Effector memory CD8-positive, alpha-beta T cell (primary cell): ENCODE measurements around the gene CRYGN.

Experiments
- ATAC-seq: fragments of 150-1000 bp; cut with Tn5 transposase; replicated peaks from 2 replicates; pipeline ENCODE4 v1.10.0; 2021; ENCODE audit warnings: mild to moderate bottlenecking, moderate library complexity
- DNase-seq, 3 experiments: peaks; one replicate each; pipeline ENCODE4 v3.0.0; 2021
- H3K27ac Mint-ChIP-seq, 2 donors: one replicate each; pipeline ENCODE4 v1.8.0; 2022; ENCODE audit warnings: mild to moderate bottlenecking in 2 of 2, mixed read lengths in 2 of 2, moderate library complexity in 2 of 2
- H3K27me3 Mint-ChIP-seq, 2 donors: one replicate each; pipeline ENCODE4 v1.8.0; 2022; ENCODE audit warnings: mixed read lengths in 2 of 2
- H3K36me3 Mint-ChIP-seq: one replicate; pipeline ENCODE4 v1.8.0; 2022; ENCODE audit warnings: mild to moderate bottlenecking, moderate library complexity, mixed read lengths; ENCODE audit not compliant: insufficient read depth
- H3K4me1 Mint-ChIP-seq, 2 donors: one replicate each; pipeline ENCODE4 v1.8.0; 2022; ENCODE audit warnings: low read depth in 2 of 2, mixed read lengths in 2 of 2
- H3K4me3 Mint-ChIP-seq, 2 donors: one replicate each; pipeline ENCODE4 v1.8.0; 2022; ENCODE audit warnings: mild to moderate bottlenecking in 2 of 2, mixed read lengths in 2 of 2, moderate library complexity in 2 of 2
- H3K9me3 Mint-ChIP-seq, 2 donors: one replicate each; pipeline ENCODE4 v1.8.0; 2022; ENCODE audit warnings: mixed read lengths in 2 of 2

The CRYGN gene

DNA sequence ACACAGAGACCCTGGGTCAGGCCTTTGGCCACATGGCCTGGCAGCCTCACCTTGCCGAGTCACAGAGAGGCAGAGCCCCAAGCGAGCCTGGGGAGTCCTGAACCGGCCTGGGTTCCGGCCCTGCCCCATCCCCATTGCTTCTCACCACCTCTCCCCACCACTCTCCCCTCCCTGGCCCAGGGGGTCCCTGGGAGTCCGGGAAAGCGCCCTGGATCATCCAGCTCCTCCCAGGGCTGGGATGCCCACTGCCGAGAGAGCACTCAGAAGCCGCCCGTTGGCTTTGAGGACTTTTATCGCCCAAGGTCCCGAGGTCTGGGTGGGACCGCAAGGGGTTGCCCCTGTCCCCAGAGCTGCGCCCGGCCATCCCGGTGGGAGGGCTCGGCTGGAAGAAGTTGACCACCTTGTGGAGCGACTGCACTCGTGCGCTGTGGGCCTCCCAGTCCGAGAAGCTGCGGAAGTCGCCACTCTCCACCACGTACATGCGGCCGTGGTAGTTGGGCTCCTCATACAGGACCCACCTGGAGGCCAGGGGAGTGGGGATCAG, 8.1 kb downstream of the CRYGN start:
- no peak for ATAC-seq
- Mint-ChIP-seq H3K4me1 (peaks cover 25 to 42% of the 10 kb centered on the region in 2 donors), H3K27me3 (no peaks in the 10 kb centered on the region), H3K9me3 (no peaks in the 10 kb centered on the region), H3K27ac (no peak overlapping the region), H3K36me3 (peaks cover 7% of the 10 kb centered on the region), H3K4me3 (peak overlapping the region in 1 of 2 donors; percentile 46)
- DNase-seq: no peak

DNA sequence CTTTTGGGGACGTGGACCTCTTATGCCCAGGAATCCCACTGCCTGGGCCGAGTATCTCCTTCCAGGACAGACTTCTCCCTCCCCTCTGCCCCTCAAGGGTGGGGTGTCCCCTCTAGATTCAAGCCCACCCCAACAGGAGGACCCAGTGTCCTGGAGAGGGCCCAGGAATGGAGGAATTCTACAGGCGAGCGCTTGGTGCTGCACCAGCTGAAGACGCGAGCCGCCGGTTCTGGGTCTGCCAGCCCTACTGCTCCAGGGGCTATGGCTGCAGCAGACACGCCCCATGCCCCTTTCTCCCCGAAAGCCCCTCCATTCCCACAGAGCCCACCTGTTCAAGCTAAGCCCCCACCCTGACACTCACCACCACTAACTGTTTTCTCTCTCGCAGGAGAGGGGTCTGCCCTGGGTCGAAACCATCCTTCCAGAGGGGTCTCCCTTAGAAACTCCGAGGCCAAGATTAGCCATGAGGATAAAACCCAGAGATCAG, 8.6 kb downstream of the CRYGN start:
- H3K27ac Mint-ChIP-seq: no peak overlapping the region
- peak overlapping the region in 1 of 2 donors; percentile 46 for H3K4me3 Mint-ChIP-seq
- no peaks in the 10 kb centered on the region for H3K27me3 Mint-ChIP-seq
- ATAC-seq (no peak), DNase-seq (no peak)
- no peaks in the 10 kb centered on the region for H3K9me3 Mint-ChIP-seq
- H3K4me1 Mint-ChIP-seq: peaks cover 25 to 42% of the 10 kb centered on the region in 2 donors
- H3K36me3 Mint-ChIP-seq: peaks cover 7% of the 10 kb centered on the region

DNA sequence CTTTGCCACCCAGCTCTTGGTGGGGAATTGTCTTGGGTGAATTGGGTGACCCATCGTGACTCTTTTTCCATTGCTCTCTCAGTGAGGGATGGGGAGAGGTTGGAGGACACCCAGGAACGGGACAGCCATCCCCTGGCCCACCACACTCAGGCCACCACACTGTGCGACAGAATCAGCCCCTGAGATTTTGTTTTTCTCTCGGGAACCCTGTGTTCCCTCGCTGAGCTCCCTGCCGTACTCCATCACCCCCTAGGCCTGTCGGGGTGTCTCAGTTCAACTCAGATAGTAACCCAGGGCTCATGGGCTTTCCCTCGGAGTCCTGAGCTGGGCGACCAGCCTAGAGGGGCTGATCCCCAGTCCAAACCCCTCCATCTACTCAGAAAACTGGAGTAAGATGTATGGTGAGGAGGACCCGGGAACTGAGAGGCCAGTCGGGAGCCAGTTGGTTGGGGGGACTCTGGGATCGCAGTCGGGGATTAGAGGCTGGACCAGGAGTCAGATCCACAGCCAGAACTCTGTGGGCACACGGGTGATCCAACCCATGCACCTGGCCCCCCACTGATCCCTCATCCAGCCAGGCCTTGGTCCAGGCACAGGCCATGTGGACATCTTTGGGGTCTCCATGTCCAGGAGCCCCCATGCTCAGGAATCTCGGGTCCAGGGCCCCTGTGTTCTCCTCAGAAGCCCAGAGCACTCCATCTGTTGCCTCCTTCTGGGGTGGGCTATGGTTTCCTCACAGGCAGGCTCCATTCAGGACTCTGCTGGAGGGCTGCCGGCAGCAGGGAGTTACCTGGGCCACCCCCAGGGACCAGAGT, 9.3 kb downstream of the CRYGN start:
- H3K36me3 Mint-ChIP-seq: peaks cover 7% of the 10 kb centered on the region
- H3K27me3 Mint-ChIP-seq: no peaks in the 10 kb centered on the region
- H3K4me1 Mint-ChIP-seq: peaks cover 25 to 42% of the 10 kb centered on the region in 2 donors
- peak overlapping the region; percentile 55 to 71 for H3K4me3 Mint-ChIP-seq
- no peaks in the 10 kb centered on the region for H3K9me3 Mint-ChIP-seq
- no peak for DNase-seq
- no peak for ATAC-seq
- H3K27ac Mint-ChIP-seq: peak overlapping the region; percentile 76 to 86

DNA sequence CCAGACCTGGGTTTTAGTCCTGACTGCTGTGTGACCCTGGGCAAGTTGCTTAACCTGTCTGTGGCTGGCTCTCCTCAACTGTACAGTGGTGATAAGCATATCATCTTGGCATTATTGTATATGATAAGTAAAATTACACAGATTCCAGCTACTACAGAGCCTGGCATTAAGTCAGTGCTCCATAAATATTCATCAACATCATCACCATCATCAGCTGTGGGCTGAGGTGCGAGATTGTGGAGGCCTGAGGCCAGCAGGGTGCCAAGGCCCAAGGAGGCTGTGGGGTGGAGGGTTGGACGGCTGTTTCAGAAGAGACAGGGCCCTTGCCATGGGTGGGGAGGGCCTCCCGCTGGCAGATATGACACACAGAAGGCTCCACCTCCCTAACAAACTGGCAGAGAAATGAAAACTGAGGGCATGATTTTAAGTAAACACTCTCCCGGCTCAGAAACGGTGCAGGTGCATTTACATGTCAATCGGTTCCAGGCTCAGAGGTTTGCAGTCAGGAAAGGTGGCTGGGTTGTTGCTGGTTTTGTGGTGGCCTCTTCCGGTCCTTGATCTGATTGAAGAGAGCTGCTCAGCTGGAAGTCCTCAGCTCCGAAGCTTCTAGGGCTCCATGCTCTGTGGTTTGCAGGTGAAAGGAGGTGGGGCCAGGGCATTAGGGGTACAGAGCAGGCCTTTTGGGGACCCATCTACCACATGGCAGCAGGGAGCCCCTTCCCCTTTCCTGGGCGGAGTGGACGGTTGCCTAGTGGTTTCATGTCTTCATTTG, 10.2 kb downstream of the CRYGN start:
- H3K4me3 Mint-ChIP-seq: peak overlapping the region; percentile 55 to 71
- DNase-seq (peak; percentile 45 to 55 (median 53)), ATAC-seq (peak; percentile 76)
- peaks cover 7% of the 10 kb centered on the region for H3K36me3 Mint-ChIP-seq
- peak overlapping the region; percentile 76 to 86 for H3K27ac Mint-ChIP-seq
- H3K9me3 Mint-ChIP-seq: no peaks in the 10 kb centered on the region
- H3K4me1 Mint-ChIP-seq: peaks cover 25 to 42% of the 10 kb centered on the region in 2 donors
- H3K27me3 Mint-ChIP-seq: no peaks in the 10 kb centered on the region

DNA sequence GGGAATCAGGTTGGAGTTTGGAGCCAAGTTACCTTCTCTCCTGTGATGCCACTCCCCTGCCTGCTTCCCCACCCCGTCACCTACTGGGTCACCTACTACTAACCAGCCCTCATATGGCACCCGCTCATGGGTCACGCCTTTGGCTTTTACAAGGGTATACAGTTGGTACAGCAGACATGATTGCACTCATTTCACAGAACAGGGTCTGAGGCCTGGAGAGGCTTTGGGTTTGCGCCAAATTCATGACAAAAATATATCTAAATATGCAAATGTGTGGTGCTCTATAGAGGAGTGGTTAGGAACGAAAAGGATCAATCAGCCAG, 10.7 kb downstream of the CRYGN start:
- Mint-ChIP-seq H3K27me3 (no peaks in the 10 kb centered on the region), H3K4me1 (peaks cover 25 to 42% of the 10 kb centered on the region in 2 donors), H3K27ac (peak overlapping the region; percentile 76 to 86), H3K4me3 (peak overlapping the region in 1 of 2 donors; percentile 71), H3K36me3 (peaks cover 7% of the 10 kb centered on the region), H3K9me3 (no peaks in the 10 kb centered on the region)
- no peak for ATAC-seq
- DNase-seq: no peak

DNA sequence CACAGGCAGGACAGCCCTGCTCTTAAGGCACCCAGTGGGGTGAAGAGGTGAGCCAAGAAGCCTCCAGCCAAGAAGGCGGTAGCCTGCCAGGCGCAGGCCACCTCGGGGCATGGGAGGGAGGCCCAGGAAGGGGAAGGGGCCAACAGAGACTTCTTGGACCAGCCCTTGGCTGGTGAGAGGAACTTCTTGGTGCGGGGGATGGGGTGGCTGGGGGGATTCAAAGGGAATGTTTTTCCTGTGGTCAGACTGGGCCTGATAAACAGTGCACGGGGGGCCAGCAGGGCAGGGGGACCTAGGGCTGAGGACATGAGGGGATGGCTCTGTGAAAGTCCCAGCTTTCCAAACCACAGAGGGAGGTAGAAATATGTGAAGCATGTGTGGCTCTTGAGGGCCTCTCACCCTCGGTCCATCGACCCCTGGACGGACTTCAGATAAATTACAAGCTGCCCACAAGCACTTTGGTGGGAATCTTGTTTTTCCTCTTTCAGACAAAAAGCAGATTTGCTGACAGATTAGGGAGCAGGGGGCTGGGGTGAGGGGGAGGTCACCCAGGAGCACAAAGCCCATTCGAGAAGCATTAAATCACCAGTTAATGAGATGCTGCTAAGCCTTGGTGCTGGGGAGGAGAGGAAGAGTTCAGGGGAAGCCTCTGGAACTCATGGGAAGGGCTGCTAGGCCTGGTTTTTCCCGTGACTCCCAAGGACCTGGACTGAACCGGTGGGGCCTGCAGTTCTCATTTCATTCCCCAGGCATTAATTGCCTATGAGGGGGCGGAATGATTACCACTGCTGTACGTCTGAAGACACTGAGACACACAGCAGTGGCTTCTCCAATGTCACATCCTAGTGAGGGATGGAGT, 11.3 kb downstream of the CRYGN start:
- Mint-ChIP-seq H3K27me3 (no peaks in the 10 kb centered on the region), H3K4me1 (peaks cover 25 to 42% of the 10 kb centered on the region in 2 donors), H3K9me3 (no peaks in the 10 kb centered on the region), H3K27ac (peak overlapping the region; percentile 86 to 87), H3K4me3 (peak overlapping the region; percentile 40 to 58), H3K36me3 (peaks cover 4% of the 10 kb centered on the region)
- ATAC-seq: no peak
- DNase-seq: no peak

DNA sequence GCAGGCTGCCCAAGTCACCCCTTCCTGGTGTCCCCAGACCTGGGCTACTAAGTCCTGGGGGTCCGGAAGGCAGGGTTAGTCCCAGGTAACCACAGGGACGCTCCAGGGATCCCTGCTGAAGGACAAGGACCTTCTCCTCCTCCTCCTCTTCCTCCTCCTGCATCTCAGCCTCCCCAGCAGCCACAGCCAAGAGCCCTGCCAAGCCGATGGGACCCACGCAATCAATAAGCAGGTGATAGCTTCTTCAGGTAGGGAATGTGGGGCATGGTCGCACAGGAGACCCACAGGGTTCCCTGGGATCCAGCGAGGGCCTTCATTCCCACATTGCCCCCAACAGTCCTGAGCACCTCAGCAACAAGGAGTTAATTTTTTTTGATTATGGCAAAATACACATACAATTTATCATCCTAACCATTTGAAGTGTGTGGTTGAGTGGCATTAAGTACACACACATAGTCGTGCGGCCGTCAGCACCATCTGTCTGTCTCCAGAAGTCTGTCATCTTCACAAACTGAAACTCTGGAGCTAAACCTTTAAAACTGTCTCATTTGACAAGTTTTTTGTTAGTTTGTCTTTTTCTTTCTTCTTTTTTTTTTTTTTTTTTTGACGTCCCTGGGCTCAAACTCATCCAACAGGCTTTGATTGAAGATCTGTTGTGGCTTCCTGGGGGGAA, 12.1 kb downstream of the CRYGN start:
- ATAC-seq: no peak
- peaks cover 21 to 34% of the 10 kb centered on the region in 2 donors for H3K4me1 Mint-ChIP-seq
- H3K9me3 Mint-ChIP-seq: no peaks in the 10 kb centered on the region
- DNase-seq: no peak
- H3K36me3 Mint-ChIP-seq: peaks cover 3% of the 10 kb centered on the region
- peak overlapping the region; percentile 73 to 87 for H3K27ac Mint-ChIP-seq
- peak overlapping the region; percentile 40 to 58 for H3K4me3 Mint-ChIP-seq
- H3K27me3 Mint-ChIP-seq: no peaks in the 10 kb centered on the region

DNA sequence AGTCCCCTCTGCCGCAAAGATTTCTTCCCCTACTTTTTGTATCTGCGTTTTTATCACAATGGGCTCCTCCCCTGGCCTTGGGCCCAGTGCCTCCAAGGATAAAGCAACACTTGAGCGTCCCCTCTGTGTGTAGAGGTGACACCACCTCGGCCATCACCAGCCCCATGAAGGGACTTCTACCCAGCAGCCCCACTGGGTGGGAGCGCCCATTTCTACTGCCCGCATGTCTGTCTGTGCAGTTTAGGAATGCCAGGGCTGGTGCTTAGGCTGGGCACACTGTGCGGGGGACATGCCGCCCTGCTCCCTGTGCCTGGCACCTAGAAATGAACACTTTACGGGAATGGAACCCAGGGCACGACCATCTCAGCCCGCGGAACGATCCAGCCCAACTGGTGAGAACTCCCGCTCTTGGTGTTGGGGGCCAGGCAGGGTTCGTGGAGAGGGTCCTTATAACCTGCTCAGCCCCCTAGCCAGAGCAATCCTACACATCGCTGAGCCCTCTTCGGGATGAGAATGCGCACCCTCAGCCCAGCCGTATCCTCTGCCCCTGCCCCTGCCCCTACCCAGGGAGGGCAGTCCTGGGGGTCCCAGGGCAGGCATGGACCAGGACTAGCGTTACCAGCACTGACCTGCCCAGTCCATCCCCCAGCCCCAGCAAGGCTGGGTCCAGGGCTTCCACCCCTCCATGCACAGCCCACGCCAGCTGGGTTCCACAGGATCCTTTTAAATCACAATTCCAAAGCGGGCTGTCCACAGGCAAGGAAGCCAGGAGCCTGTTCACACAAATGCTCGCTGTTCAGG, 12.8 kb downstream of the CRYGN start:
- ATAC-seq (no peak), DNase-seq (no peak)
- no peaks in the 10 kb centered on the region for H3K36me3 Mint-ChIP-seq
- no peak overlapping the region for H3K4me3 Mint-ChIP-seq
- H3K27ac Mint-ChIP-seq: peak overlapping the region in 1 of 2 donors; percentile 73
- H3K4me1 Mint-ChIP-seq: peaks cover 18 to 31% of the 10 kb centered on the region in 2 donors
- H3K27me3 Mint-ChIP-seq: peaks cover 0 to 3% of the 10 kb centered on the region in 2 donors
- H3K9me3 Mint-ChIP-seq: no peaks in the 10 kb centered on the region

DNA sequence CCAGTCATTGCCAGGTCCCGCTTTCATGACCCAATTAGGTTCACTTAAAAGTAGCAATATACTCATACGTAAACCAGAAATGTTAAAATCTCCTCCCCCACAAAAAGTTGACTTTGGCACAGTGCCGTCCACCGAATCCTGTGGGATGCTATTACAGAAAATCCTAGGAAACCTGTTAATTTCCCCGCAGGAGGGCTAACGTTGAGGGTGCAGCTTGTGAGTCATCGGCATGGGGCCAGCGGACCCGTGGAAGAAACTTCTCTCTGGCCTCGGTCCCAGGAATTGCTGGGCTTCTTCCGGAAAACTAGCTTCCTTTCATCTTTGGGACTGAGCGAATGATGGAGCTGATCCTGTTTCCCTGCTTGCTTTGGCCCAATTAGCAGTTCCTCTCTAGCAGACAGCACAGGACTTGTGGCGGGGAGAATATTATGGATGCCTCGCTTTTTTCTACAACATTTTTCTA, 13.5 kb downstream of the CRYGN start:
- Mint-ChIP-seq H3K4me3 (no peak overlapping the region), H3K27me3 (peaks cover 5 to 9% of the 10 kb centered on the region in 2 donors), H3K36me3 (no peaks in the 10 kb centered on the region), H3K27ac (no peak overlapping the region), H3K4me1 (peaks cover 18 to 30% of the 10 kb centered on the region in 2 donors), H3K9me3 (no peaks in the 10 kb centered on the region)
- no peak for DNase-seq
- ATAC-seq: no peak

DNA sequence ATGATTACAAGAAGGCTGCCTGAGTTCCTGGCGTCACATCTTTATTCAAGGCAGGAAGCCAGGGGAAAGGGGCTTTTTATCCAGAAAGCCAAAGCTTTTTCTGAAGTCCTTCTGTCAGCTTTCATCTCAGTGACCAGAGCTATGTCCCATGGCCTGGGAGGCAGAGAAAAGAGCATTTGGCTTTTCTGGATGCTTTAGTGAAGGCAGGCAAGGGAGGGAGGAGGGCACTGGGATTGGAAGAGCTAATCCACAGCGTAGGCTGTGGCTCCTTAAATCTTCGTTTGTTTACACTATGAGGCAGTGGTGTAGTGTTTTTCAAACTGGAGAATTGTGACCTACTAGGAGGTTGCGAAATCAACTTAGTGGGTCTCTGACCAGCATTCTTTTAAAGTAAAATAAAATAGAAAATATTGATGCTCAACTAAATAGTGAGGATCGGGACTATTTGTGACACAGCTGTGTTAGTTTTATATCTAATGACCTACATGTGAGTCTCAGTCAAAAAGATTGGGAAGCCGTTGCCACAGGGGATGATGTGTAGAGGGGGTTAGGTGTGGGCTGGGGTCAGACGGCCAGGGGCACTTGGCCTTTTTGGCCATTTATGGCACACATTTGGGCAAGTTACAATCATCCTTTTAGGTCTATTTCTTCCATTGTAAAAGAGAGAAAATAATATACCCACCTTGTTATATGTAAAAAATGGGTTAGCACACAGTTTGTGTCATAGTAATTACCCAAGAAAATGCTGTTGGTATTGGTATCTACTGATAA, 14.1 kb downstream of the CRYGN start:
- ATAC-seq (no peak), DNase-seq (no peak)
- H3K27me3 Mint-ChIP-seq: peaks cover 9 to 10% of the 10 kb centered on the region in 2 donors
- H3K27ac Mint-ChIP-seq: no peak overlapping the region
- H3K4me3 Mint-ChIP-seq: no peak overlapping the region
- no peaks in the 10 kb centered on the region for H3K36me3 Mint-ChIP-seq
- peaks cover 18 to 29% of the 10 kb centered on the region in 2 donors for H3K4me1 Mint-ChIP-seq
- H3K9me3 Mint-ChIP-seq: no peaks in the 10 kb centered on the region

DNA sequence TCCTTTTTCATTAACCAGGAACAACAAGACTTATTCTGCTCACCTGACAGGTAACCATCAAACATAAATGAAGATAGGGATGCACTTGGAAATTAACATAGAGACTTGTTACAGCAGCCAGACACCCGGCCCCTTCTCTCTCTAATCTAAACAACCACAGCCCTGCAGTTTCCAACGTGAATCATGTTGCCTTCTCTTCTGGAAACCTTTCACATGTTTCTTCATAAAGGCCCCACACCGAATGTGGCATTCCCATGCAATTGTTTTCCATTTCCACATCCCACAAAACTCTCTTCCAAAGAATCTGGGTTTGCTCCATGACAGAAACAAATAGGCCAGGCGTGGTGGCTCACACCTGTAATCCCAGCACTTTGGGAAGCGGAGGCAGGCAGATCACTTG, 15.1 kb downstream of the CRYGN start:
- H3K27me3 Mint-ChIP-seq: peaks cover 16 to 19% of the 10 kb centered on the region in 2 donors

More for the DNA sequence above, 15.1 kb downstream of the CRYGN start:
- Mint-ChIP-seq H3K36me3 (no peaks in the 10 kb centered on the region), H3K4me1 (peaks cover 11 to 21% of the 10 kb centered on the region in 2 donors), H3K27ac (peak overlapping the region in 1 of 2 donors; percentile 32), H3K9me3 (peaks cover 0 to 6% of the 10 kb centered on the region in 2 donors), H3K4me3 (no peak overlapping the region)
- ATAC-seq (no peak), DNase-seq (no peak)
